ENCODE results near the gene MAPKAPK5. TPM values are rescaled to one million over a fixed set of nuclear protein-coding genes. Genes with fewer than 3 reads are reported as not detected.
A peak's percentile ranks its signal among the peaks of the same experiment; 100 is the strongest.

Gene MAPKAPK5
- total and polyA plus RNA-seq, 5 donors from 2014 or later = 27.5 to 61.1 (median 33.1) TPM

DNA sequence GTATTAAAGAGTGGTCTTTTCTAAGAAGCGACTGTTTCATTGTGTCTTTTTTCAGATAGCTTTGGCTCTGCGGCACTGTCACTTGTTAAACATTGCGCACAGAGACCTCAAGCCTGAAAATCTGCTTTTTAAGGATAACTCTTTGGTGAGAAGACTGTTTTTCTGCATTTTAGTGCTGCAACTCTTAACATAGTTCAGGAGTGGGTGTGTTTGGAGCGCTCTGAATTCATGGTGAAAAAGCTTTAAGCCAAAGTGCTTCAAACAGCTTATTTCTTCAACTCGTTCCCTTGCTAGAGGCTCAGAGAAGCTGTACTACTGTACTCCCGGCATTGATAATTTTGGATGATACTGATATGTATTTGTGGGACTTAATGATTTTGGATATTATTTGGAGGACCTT is 28.2 kb downstream of the MAPKAPK5 start:
- DNase-seq = no peak
- ATAC-seq (ENCODE audit: low read depth in 2 of 2) = no peak

DNA sequence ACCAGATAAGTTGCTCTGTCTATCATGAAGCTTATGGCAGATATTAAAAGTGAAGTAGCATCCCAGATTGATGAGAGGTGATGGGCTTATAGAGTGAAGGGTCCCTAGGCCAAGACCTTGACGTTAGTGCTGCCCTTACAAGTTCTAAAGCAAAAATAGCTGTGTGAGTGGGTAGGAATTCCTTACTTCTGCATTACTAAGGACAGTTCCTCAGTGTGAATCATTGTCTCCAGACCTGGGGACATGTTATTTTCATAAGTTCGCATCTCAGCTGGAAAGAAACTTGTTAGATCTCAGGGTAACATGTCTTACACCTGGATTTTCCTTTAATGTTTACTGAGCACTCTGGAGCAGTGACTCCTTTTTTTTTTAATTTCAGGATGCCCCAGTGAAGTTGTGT is 28.7 kb downstream of the MAPKAPK5 start:
- peaks cover 79% of the 10 kb centered on the region for H3K36me3 ChIP-seq (ENCODE audit: control insufficient read depth, insufficient read depth, low read length)
- H3K27ac Mint-ChIP-seq = peak overlapping the region in 1 of 3 donors; percentile 32

More for the DNA sequence above, 28.2 kb downstream of the MAPKAPK5 start:
- Histone ChIP-seq H3K36me3 (ENCODE audit: control insufficient read depth, insufficient read depth, low read length) (peaks cover 76% of the 10 kb centered on the region), H3K27ac (ENCODE audit: insufficient read depth, low read length, poor library complexity, severe bottlenecking) (no peak overlapping the region), H3K4me3 (ENCODE audit: low read depth, low read length) (no peak overlapping the region), H3K9me3 (ENCODE audit: control insufficient read depth in 2 of 2, low read length in 2 of 2) (peaks cover 0 to 2% of the 10 kb centered on the region in 2 experiments), H3K4me1 (ENCODE audit: control insufficient read depth, insufficient read depth, low read length, poor library complexity, severe bottlenecking) (no peaks in the 10 kb centered on the region), H3K27me3 (ENCODE audit: control insufficient read depth, insufficient read depth, low read length) (no peaks in the 10 kb centered on the region)
- H3K27me3 Mint-ChIP-seq = no peaks in the 10 kb centered on the region
- peaks cover 0 to 2% (median 0%) of the 10 kb centered on the region in 4 donors for H3K4me1 Mint-ChIP-seq
- peak overlapping the region; percentile 30 to 32 (median 31) for H3K27ac Mint-ChIP-seq
- no peak overlapping the region for H3K4me3 Mint-ChIP-seq
- peaks cover 65% of the 10 kb centered on the region for H3K36me3 Mint-ChIP-seq
- H3K9me3 Mint-ChIP-seq = no peaks in the 10 kb centered on the region

DNA sequence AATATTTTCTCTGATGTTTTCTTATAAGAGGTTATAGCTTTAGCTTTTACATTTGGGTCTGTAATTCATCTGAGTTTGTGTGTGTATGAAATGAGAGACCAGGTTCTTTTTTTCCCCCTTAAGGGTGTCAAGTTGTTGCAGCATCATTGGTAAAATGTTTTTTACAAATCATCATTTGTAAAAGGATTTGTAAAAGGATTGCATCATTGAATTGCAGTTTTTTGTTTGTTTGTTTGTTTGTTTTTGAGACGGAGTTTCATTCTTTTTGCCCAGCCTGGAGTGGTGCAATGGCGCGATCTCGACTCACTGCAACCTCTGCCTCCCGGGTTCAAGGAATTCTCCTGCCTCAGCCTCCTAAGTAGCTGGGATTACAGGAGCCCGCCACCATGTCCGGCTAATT is 31.1 kb downstream of the MAPKAPK5 start:
- H3K9me3 Mint-ChIP-seq = no peaks in the 10 kb centered on the region
- ATAC-seq (ENCODE audit: low read depth in 2 of 2) = no peak

More for the DNA sequence above, 28.7 kb downstream of the MAPKAPK5 start:
- Histone ChIP-seq H3K4me3 (ENCODE audit: low read depth, low read length) (no peak overlapping the region), H3K27me3 (ENCODE audit: control insufficient read depth, insufficient read depth, low read length) (no peaks in the 10 kb centered on the region), H3K4me1 (ENCODE audit: control insufficient read depth, insufficient read depth, low read length, poor library complexity, severe bottlenecking) (no peaks in the 10 kb centered on the region), H3K27ac (ENCODE audit: insufficient read depth, low read length, poor library complexity, severe bottlenecking) (no peak overlapping the region), H3K9me3 (ENCODE audit: control insufficient read depth in 2 of 2, low read length in 2 of 2) (peaks cover 0 to 2% of the 10 kb centered on the region in 2 experiments)
- Mint-ChIP-seq H3K4me3 (no peak overlapping the region), H3K36me3 (peaks cover 63% of the 10 kb centered on the region), H3K9me3 (no peaks in the 10 kb centered on the region), H3K27me3 (no peaks in the 10 kb centered on the region), H3K4me1 (peaks cover 0 to 2% (median 0%) of the 10 kb centered on the region in 4 donors)
- no peak for ATAC-seq (ENCODE audit: low read depth in 2 of 2)
- no peak for DNase-seq

DNA sequence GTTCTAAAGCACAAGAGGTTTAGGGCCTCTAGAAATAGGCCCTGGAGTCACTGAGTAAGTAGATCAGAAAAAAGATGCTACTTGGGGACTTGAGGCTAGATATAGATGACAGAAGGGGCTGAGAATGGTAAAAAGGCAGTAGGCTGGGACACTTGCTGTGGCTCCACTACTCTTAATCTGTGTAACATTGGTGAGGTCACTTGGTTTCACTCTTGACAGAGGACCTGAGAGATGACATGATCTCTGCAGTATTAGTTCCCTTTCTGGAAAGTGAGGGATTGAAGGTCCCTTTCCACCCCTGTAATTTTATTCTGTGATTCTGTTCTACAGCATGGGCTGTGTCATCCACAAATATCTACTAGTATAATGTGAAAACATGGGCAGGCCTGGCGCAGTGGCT is 39.7 kb downstream of the MAPKAPK5 start:
- Mint-ChIP-seq H3K36me3 (peaks cover 59% of the 10 kb centered on the region), H3K4me3 (no peak overlapping the region), H3K27ac (no peak overlapping the region)

More for the DNA sequence above, 31.1 kb downstream of the MAPKAPK5 start:
- H3K27me3 Mint-ChIP-seq = no peaks in the 10 kb centered on the region
- no peaks in the 10 kb centered on the region for H3K27me3 ChIP-seq (ENCODE audit: control insufficient read depth, insufficient read depth, low read length)
- no peak for DNase-seq
- no peak overlapping the region for H3K27ac ChIP-seq (ENCODE audit: insufficient read depth, low read length, poor library complexity, severe bottlenecking)
- H3K4me1 Mint-ChIP-seq = peaks cover 0 to 3% (median 1%) of the 10 kb centered on the region in 4 donors
- no peak overlapping the region for H3K4me3 ChIP-seq (ENCODE audit: low read depth, low read length)
- no peak overlapping the region for H3K27ac Mint-ChIP-seq
- H3K4me3 Mint-ChIP-seq = no peak overlapping the region
- peaks cover 0 to 2% of the 10 kb centered on the region in 2 experiments for H3K9me3 ChIP-seq (ENCODE audit: control insufficient read depth in 2 of 2, low read length in 2 of 2)
- H3K4me1 ChIP-seq (ENCODE audit: control insufficient read depth, insufficient read depth, low read length, poor library complexity, severe bottlenecking) = no peaks in the 10 kb centered on the region
- H3K36me3 Mint-ChIP-seq = peaks cover 63% of the 10 kb centered on the region
- H3K36me3 ChIP-seq (ENCODE audit: control insufficient read depth, insufficient read depth, low read length) = peaks cover 67% of the 10 kb centered on the region

DNA sequence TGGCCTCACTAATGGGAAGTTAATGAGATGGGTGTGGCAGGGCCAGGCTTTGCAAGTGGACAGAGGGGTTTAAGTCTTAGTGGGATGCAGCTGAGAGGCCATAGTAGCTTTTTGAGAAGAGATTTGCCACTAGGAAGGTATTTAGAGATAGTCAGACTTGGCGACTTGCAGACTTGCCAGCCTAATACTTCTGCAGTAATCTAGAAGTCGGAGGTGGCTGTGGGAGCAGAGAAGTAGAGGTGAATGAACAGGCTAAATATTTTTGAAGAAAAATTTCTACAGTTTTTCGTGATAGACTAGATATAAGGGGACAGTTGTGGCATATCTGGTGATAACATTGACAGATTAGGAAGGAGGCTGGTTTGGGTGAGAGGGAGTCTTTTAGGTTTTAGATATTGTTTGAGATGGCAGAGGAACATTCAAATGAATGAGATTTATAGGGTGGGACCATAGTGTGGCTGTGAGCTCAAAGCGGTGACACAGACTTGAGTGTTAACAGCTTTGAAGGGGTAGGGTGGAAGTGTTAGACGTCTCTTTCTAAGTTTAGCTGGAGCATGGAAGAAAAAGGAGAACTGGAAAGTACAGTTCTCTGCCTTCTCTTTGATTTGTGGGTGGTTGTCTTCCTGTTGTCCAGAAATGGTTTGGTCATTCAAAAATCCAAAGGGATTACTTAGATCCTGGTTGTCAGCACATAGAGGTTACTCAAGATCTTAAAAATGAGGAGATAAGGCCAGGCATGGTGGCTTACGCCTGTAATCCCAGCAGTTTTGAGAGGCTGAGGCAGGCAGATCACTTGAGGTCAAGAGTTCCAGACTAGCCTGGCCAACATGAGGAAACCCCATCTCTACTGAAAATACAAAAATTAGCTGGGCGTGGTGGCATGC is 44.9 kb downstream of the MAPKAPK5 start:
- no peak overlapping the region for H3K4me3 Mint-ChIP-seq
- Histone ChIP-seq H3K9me3 (ENCODE audit: control insufficient read depth in 2 of 2, low read length in 2 of 2) (no peaks in the 10 kb centered on the region), H3K36me3 (ENCODE audit: control insufficient read depth, insufficient read depth, low read length) (peaks cover 75% of the 10 kb centered on the region), H3K27me3 (ENCODE audit: control insufficient read depth, insufficient read depth, low read length) (no peaks in the 10 kb centered on the region), H3K4me3 (ENCODE audit: low read depth, low read length) (no peak overlapping the region), H3K27ac (ENCODE audit: insufficient read depth, low read length, poor library complexity, severe bottlenecking) (no peak overlapping the region), H3K4me1 (ENCODE audit: control insufficient read depth, insufficient read depth, low read length, poor library complexity, severe bottlenecking) (no peaks in the 10 kb centered on the region)
- peaks cover 0 to 1% (median 0%) of the 10 kb centered on the region in 7 donors for H3K9me3 Mint-ChIP-seq
- H3K27me3 Mint-ChIP-seq = no peaks in the 10 kb centered on the region
- H3K36me3 Mint-ChIP-seq = peaks cover 59% of the 10 kb centered on the region
- DNase-seq = no peak
- peaks cover 0 to 2% (median under 1%) of the 10 kb centered on the region in 4 donors for H3K4me1 Mint-ChIP-seq
- no peak for ATAC-seq (ENCODE audit: low read depth in 2 of 2)
- peak overlapping the region in 1 of 3 donors; percentile 6 for H3K27ac Mint-ChIP-seq

More for the DNA sequence above, 39.7 kb downstream of the MAPKAPK5 start:
- Histone ChIP-seq H3K4me3 (ENCODE audit: low read depth, low read length) (no peak overlapping the region), H3K27me3 (ENCODE audit: control insufficient read depth, insufficient read depth, low read length) (no peaks in the 10 kb centered on the region), H3K9me3 (ENCODE audit: control insufficient read depth in 2 of 2, low read length in 2 of 2) (no peaks in the 10 kb centered on the region), H3K36me3 (ENCODE audit: control insufficient read depth, insufficient read depth, low read length) (peaks cover 64% of the 10 kb centered on the region), H3K27ac (ENCODE audit: insufficient read depth, low read length, poor library complexity, severe bottlenecking) (no peak overlapping the region), H3K4me1 (ENCODE audit: control insufficient read depth, insufficient read depth, low read length, poor library complexity, severe bottlenecking) (no peaks in the 10 kb centered on the region)
- H3K9me3 Mint-ChIP-seq = peaks cover 0 to 1% (median 0%) of the 10 kb centered on the region in 7 donors
- H3K27me3 Mint-ChIP-seq = no peaks in the 10 kb centered on the region
- ATAC-seq (ENCODE audit: low read depth in 2 of 2) (no peak), DNase-seq (no peak)
- peaks cover 0 to 7% (median 1%) of the 10 kb centered on the region in 4 donors for H3K4me1 Mint-ChIP-seq

DNA sequence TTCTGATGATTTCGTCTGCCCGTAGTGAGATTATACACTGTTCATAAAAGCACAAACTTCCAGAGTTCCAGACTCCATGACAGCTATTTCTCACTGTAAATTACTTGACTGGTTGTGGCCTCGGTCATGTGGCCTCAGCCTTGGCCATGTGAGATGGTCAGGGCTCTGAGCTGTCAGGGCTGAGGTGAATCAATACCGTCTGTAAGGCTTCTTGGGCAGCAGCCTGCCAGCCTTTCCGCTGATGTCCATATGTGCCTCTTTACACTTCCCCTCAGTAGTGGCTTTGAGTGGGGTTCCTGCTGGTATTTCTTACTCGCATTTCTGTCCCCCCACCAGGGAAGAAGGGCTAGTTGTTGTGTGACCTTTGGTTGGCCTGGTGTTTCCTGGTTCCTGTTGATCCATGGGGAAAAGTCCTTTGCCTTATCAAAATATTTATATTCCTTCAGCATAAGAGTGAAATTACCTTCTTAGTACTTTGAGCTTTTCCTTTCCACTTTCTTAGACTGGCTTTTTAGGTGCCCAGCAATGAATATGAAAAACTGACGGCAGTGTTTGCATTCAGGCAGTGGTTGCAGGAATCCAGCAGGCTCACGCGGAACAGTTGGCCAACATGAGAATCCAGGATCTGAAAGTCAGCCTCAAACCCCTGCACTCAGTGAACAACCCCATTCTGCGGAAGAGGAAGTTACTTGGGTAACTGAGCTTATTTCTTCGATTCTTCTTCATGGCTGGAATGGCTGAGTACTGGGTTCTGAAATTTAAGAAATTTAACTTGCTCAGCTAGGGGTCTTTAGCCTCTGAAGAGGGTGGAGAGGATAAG is 46.1 kb downstream of the MAPKAPK5 start:
- H3K36me3 Mint-ChIP-seq = peaks cover 62% of the 10 kb centered on the region
- Histone ChIP-seq H3K4me3 (ENCODE audit: low read depth, low read length) (no peak overlapping the region), H3K27me3 (ENCODE audit: control insufficient read depth, insufficient read depth, low read length) (no peaks in the 10 kb centered on the region), H3K9me3 (ENCODE audit: control insufficient read depth in 2 of 2, low read length in 2 of 2) (no peaks in the 10 kb centered on the region), H3K4me1 (ENCODE audit: control insufficient read depth, insufficient read depth, low read length, poor library complexity, severe bottlenecking) (no peaks in the 10 kb centered on the region), H3K36me3 (ENCODE audit: control insufficient read depth, insufficient read depth, low read length) (peaks cover 81% of the 10 kb centered on the region), H3K27ac (ENCODE audit: insufficient read depth, low read length, poor library complexity, severe bottlenecking) (no peak overlapping the region)
- H3K4me3 Mint-ChIP-seq = no peak overlapping the region
- peaks cover 0 to 4% (median under 1%) of the 10 kb centered on the region in 4 donors for H3K4me1 Mint-ChIP-seq
- H3K27ac Mint-ChIP-seq = peak overlapping the region in 2 of 3 donors; percentile 26 to 80
- DNase-seq = no peak
- H3K9me3 Mint-ChIP-seq = peaks cover 0 to 1% (median 0%) of the 10 kb centered on the region in 7 donors
- no peak for ATAC-seq (ENCODE audit: low read depth in 2 of 2)
- no peaks in the 10 kb centered on the region for H3K27me3 Mint-ChIP-seq

DNA sequence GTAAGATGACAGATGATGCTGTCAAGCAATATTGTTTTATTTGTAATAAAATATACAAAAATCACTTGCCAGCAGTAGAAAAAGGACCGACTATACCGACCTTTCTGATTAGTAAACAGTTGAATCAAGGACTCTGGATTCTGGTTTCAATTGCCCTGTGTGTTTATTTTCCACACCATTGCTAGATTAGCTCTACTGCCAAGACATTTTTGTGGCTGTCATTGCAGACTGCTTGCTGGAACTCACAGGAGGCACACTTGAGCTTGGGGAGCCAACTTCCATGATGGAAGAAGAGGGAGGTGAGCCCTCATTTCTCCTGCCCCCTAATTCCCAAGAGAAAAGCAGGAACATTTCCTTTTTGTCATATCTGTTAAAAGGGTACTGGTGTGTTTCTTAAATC is 51.3 kb downstream of the MAPKAPK5 start:
- ATAC-seq (ENCODE audit: low read depth in 2 of 2) (no peak), DNase-seq (no peak)
- peaks cover 0 to 7% (median under 1%) of the 10 kb centered on the region in 4 donors for H3K4me1 Mint-ChIP-seq
- H3K27ac ChIP-seq (ENCODE audit: insufficient read depth, low read length, poor library complexity, severe bottlenecking) = no peak overlapping the region
- no peaks in the 10 kb centered on the region for H3K27me3 ChIP-seq (ENCODE audit: control insufficient read depth, insufficient read depth, low read length)
- no peaks in the 10 kb centered on the region for H3K4me1 ChIP-seq (ENCODE audit: control insufficient read depth, insufficient read depth, low read length, poor library complexity, severe bottlenecking)
- H3K36me3 ChIP-seq (ENCODE audit: control insufficient read depth, insufficient read depth, low read length) = peaks cover 57% of the 10 kb centered on the region
- H3K4me3 Mint-ChIP-seq = no peak overlapping the region
- peaks cover 29% of the 10 kb centered on the region for H3K36me3 Mint-ChIP-seq
- peak overlapping the region in 1 of 3 donors; percentile 15 for H3K27ac Mint-ChIP-seq
- H3K27me3 Mint-ChIP-seq = no peaks in the 10 kb centered on the region
- H3K4me3 ChIP-seq (ENCODE audit: low read depth, low read length) = no peak overlapping the region
- no peaks in the 10 kb centered on the region for H3K9me3 Mint-ChIP-seq
- no peaks in the 10 kb centered on the region for H3K9me3 ChIP-seq (ENCODE audit: control insufficient read depth in 2 of 2, low read length in 2 of 2)

All from CD4-positive, CD25-positive, alpha-beta regulatory T cell (primary cell).